Measurements from ENCODE around the gene HLA-DMB.

HLA-DMB gene

DNA sequence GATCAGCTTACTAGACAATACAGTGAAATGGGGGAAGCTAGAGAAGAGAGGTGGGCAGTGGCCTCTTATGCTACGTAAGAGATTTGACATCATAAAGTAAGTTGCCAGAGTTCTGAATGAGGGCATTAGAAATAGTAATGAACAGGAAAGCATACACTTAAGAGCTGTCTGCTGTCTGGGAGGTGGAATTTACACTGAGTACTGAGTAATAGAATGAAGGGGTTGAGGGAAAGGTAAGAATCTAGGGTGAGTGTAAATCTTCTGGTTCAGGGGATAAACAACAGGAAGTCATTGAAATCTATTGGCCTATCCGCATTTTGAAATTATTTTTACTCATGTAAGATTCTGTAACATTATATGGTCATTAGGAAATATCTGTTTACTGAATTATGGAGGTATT, 35.8 kb downstream of the HLA-DMB start:
- no peak for DNase-seq

DNA sequence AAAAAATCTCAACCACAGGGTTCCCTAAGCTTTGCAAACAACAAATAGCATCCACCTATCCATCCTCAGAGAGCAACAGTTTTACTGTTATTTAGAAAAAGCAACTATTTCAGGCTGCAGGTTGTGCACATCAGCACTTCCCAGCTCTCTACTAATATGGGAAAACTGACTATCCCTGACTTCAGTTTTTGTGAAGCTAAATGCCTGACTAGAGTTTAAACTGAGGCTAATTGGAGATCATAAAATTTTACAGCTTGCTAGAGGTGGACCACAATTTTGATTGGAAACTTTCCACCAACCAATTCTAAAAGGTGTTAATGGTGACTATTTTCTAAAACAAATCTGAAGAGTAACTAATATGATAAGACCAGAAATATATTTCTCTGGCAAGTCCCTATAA, 36.9 kb downstream of the HLA-DMB start:
- no peak for DNase-seq

DNA sequence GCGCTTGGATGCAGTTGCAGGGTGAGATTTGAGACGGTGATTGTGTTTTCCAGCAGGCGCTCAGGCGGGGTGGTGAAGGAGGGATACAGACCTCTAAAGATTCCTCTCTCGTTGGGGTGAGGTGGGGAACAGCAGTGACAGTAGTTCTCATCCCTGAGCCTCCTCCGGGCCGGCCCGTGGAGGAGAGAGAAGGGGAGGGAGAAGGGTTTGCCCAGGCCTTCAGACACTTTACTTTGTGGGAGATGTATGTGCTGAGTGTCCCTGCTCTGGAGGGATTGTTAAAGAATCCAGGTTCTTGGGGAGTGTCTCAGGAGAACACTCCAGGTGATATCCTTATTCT, 45.9 kb downstream of the HLA-DMB start:
- no peak for DNase-seq

DNA sequence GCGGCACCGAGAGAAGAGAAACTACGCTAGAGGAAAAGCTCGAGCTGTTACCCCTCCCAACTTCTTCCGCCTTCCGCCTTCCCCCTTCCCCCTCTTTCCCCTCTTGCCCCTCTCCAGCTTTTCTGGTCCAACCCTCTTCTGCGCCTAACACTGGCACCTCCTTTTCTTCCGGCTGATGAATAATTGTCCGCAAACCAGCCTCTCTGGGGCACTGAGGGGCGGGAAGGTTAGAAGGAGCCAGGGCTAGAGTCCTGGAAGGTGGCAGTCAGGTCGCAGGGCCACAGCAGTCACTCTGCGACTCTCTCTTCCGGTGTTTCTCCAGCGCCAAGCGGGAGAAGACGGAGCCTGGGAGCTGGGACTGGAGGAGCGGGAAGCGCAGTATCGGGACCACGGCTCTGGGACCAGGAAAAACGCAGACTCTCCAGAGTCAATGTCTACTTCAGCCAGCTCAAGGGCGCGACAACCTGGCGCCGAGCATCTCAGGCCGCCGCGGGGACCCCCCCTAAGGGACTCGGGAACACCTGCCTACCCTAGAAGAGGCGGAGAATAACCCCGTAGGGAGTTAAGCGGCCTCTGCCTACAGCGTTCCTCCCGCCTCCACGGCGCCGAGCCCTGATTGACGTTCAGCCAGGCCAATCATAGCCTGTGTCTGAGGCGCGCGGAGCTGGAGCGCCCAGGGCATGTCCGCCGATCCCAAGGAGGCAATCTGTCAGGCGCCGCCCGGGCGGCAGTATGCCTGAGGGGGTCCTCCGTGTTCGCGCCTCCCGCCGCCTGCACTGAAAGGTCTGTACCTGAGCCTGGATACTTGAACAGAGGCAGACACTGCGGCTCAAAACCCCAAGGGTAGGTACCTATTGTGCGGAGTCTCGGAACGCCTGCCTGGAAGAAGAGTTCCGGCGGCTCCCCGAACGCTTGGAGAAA, 46.5 kb downstream of the HLA-DMB start:
- peak; percentile 99 for DNase-seq

DNA sequence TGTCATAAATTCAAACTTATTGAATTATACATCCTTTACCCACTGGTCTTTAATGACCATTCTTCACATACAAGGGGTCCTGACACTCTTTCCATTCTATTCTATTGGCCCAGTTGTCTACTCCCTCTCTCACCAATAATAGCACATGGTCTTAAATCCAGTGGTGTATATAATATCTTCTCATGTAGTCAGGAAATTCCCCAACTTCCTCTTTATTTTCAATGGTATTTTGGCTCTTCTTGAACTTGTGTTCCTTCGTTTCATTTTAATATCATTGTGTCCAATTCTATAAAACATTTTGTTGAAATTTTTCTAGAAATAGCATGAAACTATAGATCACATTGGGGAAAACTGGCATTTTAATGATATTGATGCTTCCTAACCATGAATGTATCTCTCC, 50.0 kb downstream of the HLA-DMB start:
- DNase-seq = no peak

DNA sequence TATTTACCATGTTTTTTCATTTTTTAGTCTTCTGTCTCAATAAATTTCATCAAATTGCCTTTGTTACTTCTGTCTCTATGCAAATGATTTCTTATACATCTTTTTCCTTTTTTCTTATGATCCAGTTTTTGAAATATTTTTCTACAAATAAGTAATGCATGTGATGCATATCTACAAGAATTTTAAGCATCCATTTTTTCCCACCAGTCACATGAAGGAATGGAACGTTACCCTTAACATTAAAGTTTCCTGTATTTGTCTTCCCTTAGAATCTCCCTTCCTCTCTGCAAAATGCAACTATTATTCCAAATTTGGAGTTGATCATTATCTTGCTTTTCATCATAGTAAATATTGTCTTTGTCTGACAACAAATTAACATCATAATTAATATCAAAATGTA, 51.3 kb downstream of the HLA-DMB start:
- DNase-seq = no peak

DNA sequence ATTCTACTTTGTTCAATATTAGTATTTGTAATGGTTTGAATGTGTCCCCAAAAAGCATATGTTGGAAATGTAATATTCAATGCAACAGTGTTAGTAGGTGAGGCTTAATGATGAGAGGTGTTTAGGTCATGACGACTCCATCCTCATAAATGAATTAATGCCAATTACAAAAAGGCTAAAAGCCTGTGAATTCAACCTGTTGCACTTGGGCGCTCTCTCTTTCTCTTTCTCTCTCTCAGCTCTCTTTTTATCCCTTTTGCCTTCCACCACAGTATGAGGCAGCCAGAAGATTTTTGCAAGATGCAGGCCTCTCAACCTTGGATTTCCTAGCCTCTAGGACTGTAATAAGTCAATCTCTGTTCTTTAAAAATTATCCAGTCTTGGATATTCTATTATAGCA, 52.3 kb downstream of the HLA-DMB start:
- no peak for DNase-seq

DNA sequence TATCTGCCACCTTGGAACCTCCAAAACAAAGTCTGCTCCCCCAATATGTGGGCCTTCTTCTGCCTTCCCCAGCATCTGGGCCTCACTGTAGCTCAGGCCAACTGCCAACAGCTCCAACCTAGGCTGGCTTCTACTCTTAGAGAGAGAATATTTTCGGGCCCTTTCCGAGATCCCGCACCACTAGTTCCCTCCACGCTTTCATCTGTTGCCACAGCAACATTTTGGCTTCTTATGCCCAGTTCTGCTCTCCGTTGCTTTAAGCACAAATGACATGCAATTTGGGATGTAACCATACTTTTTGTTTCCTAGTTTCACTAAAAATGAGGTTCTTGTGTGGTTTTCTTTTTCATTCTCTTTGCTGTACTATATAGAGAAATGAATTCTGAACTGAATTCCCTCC, 53.2 kb downstream of the HLA-DMB start:
- no peak for DNase-seq

DNA sequence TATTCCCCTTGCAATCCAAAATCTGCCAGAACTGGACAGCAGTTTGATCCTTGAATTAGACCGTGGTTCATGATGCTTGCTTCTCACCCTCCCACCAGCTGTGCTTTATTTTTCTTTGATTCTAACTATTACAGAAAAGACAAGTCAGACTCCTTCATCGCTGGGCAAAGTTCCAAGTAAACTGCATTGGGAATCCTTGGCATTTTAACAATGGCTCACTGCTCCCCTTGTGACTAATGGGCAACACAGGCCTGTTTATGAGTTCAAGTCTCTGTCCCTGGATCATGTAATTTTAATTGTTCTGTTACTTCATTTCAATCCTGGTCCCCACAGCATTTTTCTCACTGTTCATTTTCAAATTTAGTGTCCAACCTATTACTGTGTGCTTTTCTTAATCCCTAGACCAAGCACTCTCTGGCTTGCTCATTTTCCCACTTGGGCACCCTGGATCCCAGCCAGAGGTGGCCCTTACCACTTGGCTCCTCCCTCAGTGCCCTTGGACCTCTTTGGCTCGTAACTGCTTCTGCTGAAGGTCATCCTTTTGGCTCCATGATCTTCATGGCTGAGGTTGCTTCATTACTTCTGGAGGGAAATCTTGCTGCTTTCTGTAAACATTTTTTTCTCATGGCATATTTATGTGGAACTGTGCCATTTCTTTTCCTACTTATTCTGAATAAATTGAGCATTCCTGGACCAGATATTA, 54.0 kb downstream of the HLA-DMB start:
- peak; percentile 57 for DNase-seq

DNA sequence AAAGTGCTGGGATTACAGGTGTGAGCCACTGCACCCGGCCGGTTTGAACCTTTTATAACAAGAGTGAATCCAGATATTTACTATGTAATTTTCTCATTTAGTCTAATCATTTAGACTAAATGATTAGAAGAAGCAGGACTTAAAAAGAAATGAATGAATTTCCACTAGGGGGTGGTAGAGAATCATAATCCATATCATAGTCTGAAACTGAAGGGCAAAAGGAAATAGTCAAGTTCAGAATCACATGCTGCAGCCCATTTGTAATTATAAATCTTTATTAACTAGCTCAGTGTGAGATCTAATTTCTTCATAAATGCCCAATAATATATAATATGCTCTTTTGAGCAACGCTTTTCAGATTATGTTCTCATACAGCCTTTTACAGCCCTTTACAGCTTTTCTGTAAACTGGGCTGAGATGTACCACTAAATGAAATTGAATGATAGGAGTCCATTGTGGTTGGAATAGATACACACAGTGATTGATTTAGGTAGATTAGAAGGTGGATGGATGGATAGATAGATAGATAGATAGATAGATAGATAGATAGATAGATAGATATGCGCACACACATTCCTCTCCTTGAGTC, 55.0 kb downstream of the HLA-DMB start:
- peak; percentile 80 for DNase-seq
